DLD1 (cell line): ENCODE measurements around the gene RLF.

Experiments
- in situ Hi-C: cut with HindIII; loops from 2 replicates; pipeline ENCODE4 v1.10.0; 2017; ENCODE audit warnings: low sequenced_read_pairs

RLF gene

GRCh38 chr1:40232444-40232843, 71.3 kb downstream of the RLF start:
- in situ Hi-C loops, result no loop called here

GRCh38 chr1:40239626-40240025, 78.4 kb downstream of the RLF start:
- in situ Hi-C loops, result no loop called here

GRCh38 chr1:40240390-40240789, 79.2 kb downstream of the RLF start:
- in situ Hi-C loops, result no loop called here

GRCh38 chr1:40241362-40241761, 80.2 kb downstream of the RLF start:
- in situ Hi-C loops, result no loop called here

GRCh38 chr1:40243351-40243750, 82.2 kb downstream of the RLF start:
- in situ Hi-C loops, result no loop called here

GRCh38 chr1:40244138-40244744, 83.1 kb downstream of the RLF start:
- in situ Hi-C loops, result no loop called here

- in situ Hi-C loops, result no loop called here
Observed at GRCh38 chr1:40245686-40246085, 84.5 kb downstream of the RLF start.

GRCh38 chr1:40247655-40248054, 86.5 kb downstream of the RLF start, which contains the start of gene TMCO2:
TMCO2 (plus strand) TSS chr1:40247937; CDS start chr1:40247994, 57 bp downstream.
- in situ Hi-C loops, result no loop called here

GRCh38 chr1:40248412-40248811, 87.2 kb downstream of the RLF start:
- in situ Hi-C loops, result no loop called here

GRCh38 chr1:40251456-40251855, 90.3 kb downstream of the RLF start:
- in situ Hi-C loops, result no loop called here

GRCh38 chr1:40252601-40253000, 91.4 kb downstream of the RLF start:
- in situ Hi-C loops, result no loop called here

GRCh38 chr1:40255231-40255630, 94.0 kb downstream of the RLF start:
- in situ Hi-C loops, result no loop called here

- in situ Hi-C loops, result no loop called here
Observed at GRCh38 chr1:40256401-40257084, 95.4 kb downstream of the RLF start.

- in situ Hi-C loops, result no loop called here
Observed at GRCh38 chr1:40257313-40257687, 96.1 kb downstream of the RLF start.

GRCh38 chr1:40257688-40258444, 96.7 kb downstream of the RLF start, which contains the start of gene ZMPSTE24:
ZMPSTE24 (plus strand) TSS chr1:40258236; CDS start chr1:40258272, 36 bp downstream.
- in situ Hi-C loops, result no loop called here

- in situ Hi-C loops, result no loop called here
Observed at GRCh38 chr1:40258445-40258769, 97.2 kb downstream of the RLF start.

GRCh38 chr1:40264354-40264781, 103.2 kb downstream of the RLF start:
- in situ Hi-C loops, result no loop called here

GRCh38 chr1:40265298-40265697, 104.1 kb downstream of the RLF start:
- in situ Hi-C loops, result no loop called here

- in situ Hi-C loops, result no loop called here
Observed at GRCh38 chr1:40265919-40266318, 104.7 kb downstream of the RLF start.

GRCh38 chr1:40266786-40267535, 105.8 kb downstream of the RLF start:
- in situ Hi-C loops, result no loop called here

- in situ Hi-C loops, result no loop called here
Observed at GRCh38 chr1:40267767-40268187, 106.6 kb downstream of the RLF start.
